Stimulated activated CD4-positive, alpha-beta T cell treated with anti-CD3 and anti-CD28 coated beads, Interleukin-1b, Interleukin-23, amount 100 ng/mL, for 1 hour (primary cell): ENCODE results near the gene GNG12.

Source experiments
- DNase-seq, 2 donors: peaks; one replicate each; pipeline ENCODE4 v3.0.0-alpha.2; 2020; ENCODE audit warnings: low read depth in 2 of 2

Gene GNG12

DNA sequence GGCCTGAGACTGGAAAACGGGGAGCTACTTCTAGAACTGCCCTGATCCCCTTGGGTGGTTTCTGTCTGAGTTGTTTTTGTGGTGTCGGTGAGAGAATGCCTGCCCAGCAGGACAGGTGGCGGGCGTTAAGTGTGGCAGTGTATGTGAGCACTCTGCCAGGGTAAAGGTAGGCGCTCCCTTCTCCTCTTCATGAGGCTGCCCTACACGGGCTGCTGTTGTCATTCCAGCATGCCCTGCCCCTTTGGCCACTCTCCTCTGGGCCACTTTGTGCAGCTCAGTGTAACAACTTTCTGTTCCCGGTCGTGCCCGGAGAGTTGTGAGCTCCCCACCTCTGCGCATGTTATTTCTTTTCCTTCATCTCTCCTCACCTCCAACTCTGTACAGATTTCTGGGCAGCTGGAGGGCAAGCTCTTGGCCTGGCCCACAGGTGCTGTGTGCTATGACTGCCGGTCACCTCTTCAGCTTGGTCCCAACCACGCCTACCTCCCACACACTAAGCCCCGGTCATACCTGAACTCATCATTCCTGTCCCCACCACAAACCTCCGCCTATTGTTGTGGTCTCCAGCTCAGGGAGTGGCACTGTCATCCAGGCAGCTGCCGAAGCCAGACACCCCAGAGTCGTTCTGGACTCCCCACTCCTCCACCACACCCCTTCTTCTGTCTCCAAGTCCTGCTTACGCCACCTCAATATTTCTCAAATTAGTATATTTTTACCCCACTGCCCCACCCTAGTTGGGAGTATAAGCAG is 79.3 kb downstream of the GNG12 start:
- no peak for DNase-seq

DNA sequence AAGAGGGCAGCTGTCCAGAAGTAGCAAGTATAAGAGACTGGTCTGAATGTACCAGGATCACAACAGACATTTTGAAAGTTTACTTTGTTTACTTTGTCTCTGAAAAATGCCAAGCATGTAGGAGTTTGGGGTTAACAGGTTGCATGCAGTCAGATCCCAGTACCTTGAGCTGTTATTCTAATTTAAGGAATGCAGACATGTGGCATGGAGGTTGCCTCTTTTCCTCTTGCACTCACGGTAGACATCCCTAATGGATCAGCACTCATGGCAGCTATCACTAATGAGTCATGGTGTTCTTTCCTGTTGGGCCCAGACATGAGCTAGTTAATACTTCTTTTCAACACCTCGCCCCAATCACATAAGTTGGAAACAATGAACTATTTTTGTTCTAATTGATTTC is 81.0 kb downstream of the GNG12 start:
- no peak for DNase-seq

DNA sequence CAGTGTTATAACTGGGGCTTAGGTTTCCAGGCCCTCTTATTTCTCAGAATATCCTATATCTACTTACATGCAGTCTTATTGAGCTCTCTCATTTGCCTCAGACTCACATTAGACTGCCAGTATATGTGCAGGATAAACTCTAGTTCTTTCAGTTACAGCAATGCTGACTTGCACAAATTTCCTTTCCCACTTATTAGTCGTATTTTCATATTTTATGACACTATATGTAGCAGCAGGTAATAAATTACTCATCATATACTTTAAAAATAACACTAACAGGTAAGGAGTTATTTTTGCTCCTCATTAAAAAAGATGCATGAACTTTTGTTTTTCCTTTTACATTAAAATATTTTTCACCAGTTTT is 82.6 kb downstream of the GNG12 start:
- no peak for DNase-seq

DNA sequence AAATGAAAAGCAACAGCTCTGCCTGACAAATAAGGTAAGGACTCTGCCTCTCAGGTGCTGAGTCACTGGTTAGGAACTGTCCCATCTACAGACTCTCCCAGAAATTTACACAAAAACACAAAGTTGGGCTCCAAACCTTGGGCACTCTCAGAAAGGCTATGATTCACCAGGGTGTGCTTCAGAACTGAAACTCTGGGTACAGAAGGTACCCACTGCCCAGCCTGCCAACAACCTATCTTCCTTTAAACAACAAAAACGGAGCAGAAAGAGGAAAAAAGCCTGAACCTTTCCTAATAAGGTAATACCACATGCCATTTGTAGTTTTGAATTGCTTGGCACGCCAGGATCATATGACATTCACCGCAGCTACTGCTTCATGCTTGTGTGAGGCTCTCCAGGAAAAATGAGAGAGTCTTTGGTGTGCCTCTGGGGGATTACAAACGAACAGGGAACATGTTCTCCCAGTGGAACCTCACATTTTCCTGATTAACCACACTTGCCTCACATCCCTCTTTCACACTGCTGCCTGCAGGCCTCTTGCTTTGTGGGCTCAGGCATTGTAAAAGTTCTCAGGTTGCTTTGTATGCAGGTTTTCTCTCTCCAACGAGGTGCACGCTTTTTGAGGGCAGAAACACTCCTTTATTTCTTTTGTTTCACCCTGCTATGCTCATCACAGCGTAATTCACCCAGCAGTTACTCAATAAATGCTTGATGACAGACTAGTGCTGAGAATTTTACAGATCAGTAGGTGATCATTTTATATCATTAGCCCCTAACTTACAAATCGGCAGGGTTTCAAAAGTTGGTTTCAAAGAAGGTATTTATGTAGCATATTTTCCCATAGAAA is 83.2 kb downstream of the GNG12 start:
- DNase-seq, result no peak

DNA sequence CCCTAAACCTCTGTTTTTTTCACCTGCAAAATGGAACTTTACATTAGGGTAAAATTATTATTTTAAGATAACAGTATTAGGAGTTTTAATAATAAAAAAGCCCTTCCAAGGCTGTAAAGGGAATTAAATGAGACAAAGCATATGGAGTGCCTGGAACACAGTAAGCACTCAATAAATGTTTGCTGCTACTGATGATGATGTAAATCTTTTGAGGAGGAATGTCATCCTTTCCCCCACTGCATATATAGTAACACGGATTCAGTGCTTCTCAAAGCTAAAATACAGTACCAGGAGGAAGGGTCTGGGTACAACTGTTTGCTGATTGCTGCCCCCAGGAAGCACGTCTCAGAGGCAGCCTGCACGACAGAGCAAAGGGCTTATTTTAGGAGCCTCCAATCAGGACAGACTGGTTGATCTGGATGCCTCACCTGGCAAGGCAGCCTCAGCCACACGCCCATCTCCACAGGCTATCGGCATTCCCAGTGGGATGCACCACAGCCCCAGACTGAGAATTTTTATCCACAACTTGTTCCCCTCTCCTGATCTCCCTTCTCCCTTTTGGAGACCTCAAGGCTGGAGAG is 83.9 kb downstream of the GNG12 start:
- no peak for DNase-seq

DNA sequence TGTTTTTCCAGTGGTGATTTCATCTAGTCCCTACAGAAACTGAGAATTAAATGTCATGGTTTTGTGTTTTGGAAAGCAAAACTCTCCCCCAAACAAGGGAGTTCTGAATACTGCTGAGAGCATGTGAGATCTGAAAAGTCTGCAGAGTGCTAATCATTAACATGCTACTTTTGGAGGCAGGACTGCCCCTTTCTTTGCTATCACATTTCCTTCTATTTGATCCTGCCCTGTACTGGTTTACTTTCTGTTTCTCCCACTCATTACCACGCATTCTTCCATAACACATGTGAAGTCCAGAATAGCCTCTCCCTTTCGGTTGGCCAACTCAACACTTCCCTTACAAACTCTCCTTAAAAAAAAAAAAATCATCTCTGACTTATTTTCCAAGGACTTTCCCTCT is 84.6 kb downstream of the GNG12 start:
- no peak for DNase-seq

DNA sequence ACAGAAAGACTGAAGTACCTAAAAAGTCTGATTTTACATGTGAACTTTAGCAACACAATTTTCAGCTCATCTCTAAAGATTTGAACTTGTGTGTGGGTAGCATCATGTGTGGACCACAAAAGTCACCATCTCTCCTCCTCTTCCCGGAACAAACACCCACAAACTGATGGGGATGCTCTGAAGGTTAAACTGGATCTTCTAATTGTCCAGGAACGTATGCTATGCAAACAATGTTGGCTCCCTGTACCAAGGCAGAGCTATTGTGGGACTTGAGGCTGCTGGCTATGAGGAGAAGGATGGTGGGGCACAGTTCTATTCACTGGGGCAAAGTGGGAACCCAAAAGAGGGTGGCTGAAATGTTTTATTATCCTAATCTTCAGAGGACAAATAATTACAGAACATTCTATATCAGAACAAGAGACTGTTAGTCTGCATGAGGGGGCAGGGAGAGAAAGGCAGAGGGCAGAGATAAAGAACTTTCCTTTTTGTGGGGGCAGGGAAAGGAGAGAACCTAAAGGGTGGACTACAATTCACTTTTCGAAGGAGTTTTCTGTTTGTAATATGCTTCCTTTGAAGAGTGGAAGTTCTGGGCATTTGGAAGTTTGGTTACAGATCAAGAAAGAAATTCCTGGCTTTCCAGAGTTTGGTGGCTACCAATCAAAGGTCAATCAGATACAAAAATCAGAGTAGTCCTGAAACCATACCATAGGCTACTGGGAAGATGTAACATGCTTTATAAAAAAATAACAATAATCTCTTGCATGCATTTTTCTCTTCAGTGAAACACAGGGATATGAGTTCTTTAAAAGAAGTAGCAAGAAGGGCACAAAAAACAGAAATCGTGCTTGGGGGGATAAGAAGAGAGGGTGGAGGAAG is 85.4 kb downstream of the GNG12 start:
- no peak for DNase-seq

DNA sequence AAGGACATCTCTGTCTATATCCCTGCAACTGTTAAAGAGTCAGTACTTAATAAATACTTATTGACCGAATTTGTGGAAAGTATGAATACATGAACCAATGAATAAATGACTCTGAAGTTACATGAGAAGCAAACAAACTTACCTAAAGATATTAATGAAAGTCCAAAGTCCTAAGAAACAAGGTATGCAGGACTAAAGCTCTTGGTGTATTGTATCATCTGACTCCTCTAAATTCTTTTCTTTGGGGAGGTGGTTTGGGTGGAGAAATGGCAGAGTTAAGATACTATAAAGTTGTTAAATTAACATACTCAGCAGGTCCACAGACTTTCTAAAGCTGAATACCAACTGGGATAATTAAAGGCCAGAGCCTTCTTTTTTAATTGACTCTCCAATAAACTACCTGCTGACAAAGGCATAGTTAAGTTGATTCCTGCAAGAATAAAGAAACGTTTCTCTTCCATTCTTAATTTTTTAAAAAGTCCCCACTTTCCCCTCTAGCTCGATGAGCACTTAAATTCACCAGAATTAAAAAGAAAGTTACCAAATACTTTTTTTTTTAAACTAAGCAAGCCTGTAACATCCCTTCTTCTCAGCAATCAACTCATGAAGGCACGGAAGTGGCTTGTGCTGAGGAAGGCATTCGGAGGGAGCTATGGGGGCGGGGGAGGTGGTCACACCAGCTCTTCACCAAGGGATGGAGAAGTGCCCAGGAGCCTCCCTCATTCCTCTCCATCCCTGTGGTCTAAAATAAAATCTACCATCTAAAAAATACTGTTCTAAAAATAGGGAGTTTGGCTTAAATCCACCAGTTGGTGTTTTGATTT is 87.2 kb downstream of the GNG12 start:
- DNase-seq, result no peak

DNA sequence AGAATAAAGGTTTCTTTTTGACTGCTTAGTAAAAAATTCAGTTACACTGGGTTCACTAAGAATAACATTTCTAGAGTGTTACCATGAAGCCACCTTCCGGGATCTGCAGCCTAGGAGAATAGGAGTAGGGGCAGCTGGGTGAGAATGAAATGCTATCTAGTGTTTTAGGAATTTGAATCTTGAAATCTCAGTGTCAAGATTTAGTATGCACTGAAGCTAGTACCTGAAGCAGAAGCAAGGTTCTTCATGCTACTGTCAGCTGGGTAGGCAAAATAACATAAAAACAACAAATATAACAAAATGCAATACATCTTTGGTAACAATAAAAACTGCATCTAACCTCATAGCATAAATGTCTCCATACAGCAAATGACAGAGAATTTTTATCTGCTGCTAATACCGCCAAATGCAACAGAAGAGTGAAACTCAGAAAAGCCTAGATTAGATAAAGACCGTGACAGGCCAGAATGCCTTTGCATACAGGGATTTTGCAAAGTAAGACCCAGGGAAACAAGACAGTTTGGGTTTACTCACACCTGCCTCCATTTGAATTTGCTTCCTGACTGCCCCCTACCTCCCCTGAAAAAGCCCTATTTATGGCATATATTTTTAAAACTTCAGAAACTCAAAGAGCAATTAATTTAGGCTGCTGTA is 90.1 kb downstream of the GNG12 start:
- no peak for DNase-seq

DNA sequence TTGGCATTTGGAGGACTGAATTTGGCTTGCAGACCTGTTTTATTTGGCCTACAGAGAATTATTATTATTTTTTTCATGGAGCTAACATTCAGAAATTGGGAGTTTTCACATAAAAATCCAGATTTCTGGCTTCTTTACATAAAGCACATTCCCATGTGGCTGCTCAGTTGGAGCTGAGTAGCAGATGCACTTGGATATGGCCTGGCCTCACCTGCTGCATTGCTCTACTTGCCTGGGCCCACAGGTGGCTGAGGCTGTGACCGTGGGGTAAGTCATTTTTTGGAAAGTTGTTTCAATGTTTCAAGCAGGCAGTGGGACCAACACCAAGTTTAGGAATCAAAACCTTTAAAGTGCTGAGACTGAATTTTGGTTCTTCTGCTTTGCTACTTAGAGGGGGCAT is 91.5 kb downstream of the GNG12 start:
- DNase-seq, result no peak

DNA sequence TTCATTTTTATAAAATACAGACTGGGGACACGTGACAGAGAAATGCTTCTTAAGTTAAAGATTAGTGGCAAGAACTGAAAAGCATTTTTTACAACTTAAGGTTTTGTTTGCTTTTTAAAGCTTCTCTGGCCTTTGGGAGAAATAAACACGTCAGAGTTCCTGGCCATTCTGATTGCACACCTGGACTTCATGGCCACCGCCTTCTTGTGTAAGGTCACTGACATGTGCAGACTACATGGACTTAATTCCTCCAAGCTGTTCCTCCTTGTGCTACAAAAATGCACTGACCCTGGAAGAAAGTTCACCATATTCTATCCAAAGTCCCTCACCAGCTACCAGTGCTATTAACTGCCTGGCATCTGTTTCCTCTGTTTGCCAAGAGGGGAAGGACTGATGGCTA is 92.1 kb downstream of the GNG12 start:
- no peak for DNase-seq

DNA sequence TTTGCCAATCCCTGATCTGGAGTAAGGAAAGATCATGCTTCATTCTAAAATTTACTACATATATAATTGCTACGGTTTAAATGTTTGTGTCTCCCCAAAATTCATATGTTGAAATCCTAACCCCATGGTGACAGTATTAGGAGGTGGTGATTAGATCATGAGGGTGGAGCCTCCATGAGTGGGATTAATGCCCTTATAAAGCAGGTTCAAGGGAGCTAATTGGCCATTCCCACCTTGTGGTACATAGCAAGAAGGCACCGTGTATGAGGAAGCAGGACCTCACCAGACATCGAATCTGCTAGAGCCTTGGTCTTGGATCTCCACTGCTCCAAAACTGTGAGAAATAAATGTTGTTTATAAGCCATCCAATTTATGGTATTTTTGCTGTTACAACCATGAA is 92.7 kb downstream of the GNG12 start:
- DNase-seq, result no peak

DNA sequence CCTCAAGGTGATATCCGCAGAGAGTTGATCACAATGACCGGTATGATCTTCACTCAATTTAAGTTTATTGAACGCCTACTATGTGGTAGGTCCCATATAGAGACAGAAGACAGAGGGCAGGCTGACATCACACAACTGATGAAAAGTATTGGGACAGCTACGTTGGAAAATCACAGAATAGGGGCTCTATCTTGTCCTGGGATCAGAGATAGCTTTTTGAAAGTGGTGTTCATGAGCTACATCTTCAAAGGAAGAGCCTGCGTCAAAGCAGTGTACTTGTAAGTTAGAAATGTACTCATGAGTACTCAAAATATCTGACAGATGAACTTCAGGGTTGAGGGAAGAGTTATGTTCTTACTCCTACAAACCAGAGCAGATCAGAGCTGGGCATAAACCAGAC is 93.9 kb downstream of the GNG12 start:
- DNase-seq, result no peak

DNA sequence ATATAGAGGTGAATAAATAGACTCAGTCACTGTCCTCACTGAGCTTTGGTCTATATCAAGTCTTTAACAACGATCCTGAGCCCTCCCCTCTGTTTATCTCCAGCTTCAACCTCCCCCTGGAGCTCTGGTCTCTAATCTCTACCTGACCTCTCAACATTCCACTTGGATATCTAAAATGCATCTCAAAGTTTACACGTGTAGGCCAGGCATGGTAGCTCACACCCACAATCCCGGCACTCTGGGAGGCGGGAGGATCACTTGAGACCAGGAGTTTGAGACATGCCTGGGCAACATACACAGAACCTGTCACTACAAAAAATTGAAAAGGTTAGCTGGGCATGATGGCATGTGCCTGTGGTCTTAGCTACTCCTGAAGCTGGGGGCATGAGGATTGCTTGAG is 94.9 kb downstream of the GNG12 start:
- no peak for DNase-seq

DNA sequence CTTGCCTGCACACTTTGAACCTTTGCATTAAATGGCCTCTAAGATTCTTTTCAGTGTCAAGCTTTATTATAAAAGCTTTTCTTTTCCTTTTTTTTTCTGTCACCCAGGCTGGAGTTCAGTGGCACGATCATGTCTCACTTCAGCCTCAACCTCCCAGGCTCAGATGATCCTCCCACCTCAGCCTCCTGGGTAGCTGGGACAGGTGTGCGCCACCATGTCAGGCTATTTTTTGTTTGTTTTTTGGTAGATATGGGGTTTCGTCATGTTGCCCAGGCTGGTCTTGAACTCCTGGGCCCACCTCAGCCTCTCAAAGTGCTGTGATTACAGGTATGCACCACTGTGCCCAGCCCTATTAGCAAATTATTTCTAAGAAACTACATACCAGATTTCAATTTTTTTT is 95.4 kb downstream of the GNG12 start:
- DNase-seq, result no peak

DNA sequence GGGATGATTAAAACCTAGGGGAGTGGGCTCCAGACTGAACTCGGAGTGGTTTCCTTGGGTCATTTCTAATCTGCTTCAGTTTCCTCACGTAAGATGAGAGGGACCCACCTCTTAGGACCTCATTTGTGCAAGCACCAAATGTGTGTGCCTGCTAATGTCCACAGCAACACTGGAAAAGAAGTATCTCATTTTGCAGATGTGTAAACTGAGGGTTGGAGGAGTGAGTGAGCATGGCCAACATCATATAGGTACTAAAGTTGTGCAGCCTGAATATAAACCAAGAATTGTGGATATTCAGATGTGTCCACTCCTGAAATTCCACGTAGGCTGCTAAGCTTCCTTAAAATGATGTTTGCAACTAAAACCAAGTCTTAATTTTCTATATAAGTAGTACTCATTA is 96.5 kb downstream of the GNG12 start:
- DNase-seq, result no peak

DNA sequence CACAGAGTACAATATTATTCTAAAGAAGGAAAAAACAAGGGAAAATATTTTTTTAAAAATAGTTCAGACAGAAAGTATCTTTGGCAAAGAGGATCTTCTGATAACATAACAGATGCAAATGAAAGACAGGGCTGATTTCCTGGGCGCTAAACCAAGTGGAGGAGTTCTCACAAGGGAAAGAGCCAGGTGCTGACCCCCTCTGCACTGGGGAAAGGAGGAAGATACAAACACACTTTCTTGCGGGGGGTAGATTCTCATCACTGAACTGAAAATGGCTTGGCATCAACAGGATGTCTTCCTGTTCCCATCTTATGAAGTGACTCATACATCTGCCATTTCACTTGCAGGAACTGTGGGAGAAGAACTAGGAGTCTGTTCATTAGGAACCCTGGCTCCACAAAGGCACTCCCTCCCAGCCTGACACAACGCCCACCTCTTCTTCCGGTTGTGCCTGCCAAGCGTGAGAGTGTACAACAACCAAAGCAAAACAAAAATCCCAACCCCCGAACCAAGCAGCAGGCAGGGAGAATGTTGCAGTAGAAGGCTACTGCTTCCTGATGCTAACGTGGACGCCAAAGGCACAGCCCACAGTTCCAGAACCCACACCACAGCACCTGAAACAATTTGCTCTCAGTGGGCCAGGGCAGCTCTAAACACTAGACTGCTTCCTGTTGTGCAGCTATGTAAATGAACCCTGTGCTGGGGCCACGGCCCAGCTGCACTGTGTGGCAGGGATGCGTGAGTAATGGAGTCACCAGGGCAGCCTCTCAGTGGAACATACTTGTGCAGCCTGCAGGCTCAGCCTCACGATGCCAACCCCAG is 97.2 kb downstream of the GNG12 start:
- DNase-seq, result peak in 1 of 2 donors; percentile 6

DNA sequence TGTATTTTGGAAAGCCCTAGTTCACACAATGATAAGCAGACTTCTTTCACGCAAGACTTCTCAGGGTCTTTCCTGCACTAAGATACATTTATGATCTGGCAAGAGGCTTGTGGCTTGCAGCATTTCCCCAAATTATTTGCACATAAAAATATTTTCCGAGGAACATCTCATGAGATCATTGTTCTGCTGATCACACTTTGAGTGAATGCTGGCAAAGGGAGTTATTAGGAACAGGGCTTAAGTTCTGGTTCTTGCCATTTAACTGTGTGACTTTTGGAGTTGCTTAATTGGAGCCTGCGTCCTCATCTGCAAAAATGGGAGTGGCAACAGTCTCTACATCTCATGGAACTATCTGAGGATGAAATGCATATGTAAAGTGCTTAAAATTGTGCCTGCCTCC is 98.1 kb downstream of the GNG12 start:
- no peak for DNase-seq

DNA sequence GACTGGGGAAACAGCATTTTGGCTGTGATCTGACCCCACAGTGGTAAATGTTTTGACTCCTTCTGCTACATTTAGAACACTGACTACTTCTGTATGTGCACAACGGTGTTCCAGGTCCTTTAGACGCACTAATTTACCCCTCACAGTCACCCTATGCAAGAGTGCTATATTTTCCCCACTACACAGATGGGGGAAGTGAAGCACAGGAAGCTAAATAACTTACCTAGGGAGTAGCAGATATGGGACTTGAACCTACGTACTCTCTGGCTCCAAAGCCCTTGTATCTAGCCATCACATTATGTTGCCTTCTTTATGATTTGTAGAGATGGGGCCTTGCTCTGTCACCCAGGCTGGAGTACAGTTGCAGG is 99.0 kb downstream of the GNG12 start:
- no peak for DNase-seq
